ENCODE results near the gene PTBP2. TPM values are rescaled to one million over a fixed set of nuclear protein-coding genes. Genes with fewer than 3 reads are reported as not detected.
A peak's percentile ranks its signal among the peaks of the same experiment; 100 is the strongest.

PTBP2 gene
- total and polyA plus RNA-seq, 2 experiments from 2014 or later = 8.3 to 9.6 TPM

DNA sequence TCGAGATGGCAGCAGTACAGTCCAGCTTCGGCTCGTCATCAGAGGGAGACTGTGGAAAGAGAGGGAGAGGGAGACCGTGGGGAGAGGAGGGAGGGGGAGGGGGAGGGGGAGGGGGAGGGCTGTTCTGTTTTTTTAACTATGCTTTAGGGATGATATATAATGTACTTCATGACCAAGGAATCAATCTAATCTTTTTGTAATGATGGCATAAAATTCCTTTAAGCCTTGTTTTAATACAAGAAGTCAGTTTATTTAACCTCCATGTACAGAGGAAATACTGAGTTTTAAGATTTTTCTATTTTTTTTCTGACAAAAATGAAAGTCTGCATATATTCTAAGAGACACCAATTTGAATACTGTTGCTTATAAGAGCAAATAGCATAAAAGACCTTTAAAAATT, 41.9 kb downstream of the PTBP2 start:
- 81 to 97% methylated on average over 3 to 4 of the region's 4 CpGs for WGBS, 2 experiments (ENCODE audit: low coverage in 1 of 2, low lambda C conversion rate in 2 of 2, missing lambda C conversion rate in 2 of 2)
- no peak for DNase-seq
- no peak overlapping the region for H3K4me2 ChIP-seq (ENCODE audit: unreplicated experiment)
- no peak overlapping the region for H3K27ac ChIP-seq
- no peaks in the 10 kb centered on the region for H3K9me2 ChIP-seq (ENCODE audit: insufficient read depth)
- no peak overlapping the region for H3K9ac ChIP-seq
- in situ Hi-C loops (cut with MboI) = no loop called here
- H3K9me3 ChIP-seq (ENCODE audit: low read depth) = no peaks in the 10 kb centered on the region
- H3K4me1 ChIP-seq (ENCODE audit: insufficient read depth) = peaks cover 12% of the 10 kb centered on the region
- H3F3A ChIP-seq (ENCODE audit: insufficient read depth) = no peaks in the 10 kb centered on the region
- no peak overlapping the region for H3K4me3 ChIP-seq
- H3K79me2 ChIP-seq (ENCODE audit: insufficient read depth) = peaks cover 81% of the 10 kb centered on the region
- no peaks in the 10 kb centered on the region for H3K27me3 ChIP-seq (replicated peaks; ENCODE audit: insufficient read depth)
- H3K36me3 ChIP-seq (ENCODE audit: low read depth) = peaks cover 7% of the 10 kb centered on the region; the same call in 1 of the 2 replicates
- TF ChIP-seq EZH2 (IDR thresholded peaks at IDR 0.05; ENCODE audit: insufficient read depth, poor library complexity, severe bottlenecking) = no peak
- no peaks in the 10 kb centered on the region for H4K20me1 ChIP-seq (ENCODE audit: insufficient read depth)
- H2AFZ ChIP-seq = no peak overlapping the region

DNA sequence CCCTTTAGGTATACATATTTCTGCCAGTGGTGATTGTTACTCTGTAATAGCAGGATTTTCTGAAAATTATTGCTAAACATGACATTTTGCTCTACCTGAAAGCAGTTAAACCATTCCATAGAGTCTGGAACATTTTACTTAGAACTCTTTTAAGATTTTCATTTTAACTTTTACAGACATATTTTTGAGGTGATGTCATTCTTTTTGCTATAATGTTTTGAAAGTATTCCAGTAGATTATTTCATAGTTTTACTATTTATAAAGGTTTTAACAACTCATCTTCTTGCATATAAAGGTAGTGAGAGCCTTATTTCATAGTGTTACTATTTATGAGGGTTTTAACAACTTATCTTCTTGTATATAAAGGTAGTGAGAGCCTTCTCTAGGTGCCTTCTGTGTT, 42.9 kb downstream of the PTBP2 start:
- no peak overlapping the region for H3K4me2 ChIP-seq (ENCODE audit: unreplicated experiment)
- no peak overlapping the region for H3K4me3 ChIP-seq
- peak; percentile 8 for DNase-seq
- H3K9ac ChIP-seq = no peak overlapping the region
- H4K20me1 ChIP-seq (ENCODE audit: insufficient read depth) = no peaks in the 10 kb centered on the region
- no peaks in the 10 kb centered on the region; the same call in 1 of the 2 replicates for H3K36me3 ChIP-seq (ENCODE audit: low read depth)
- no peaks in the 10 kb centered on the region for H3K27me3 ChIP-seq (replicated peaks; ENCODE audit: insufficient read depth)
- TF ChIP-seq EZH2phosphoT487 (IDR thresholded peaks at IDR 0.05; ENCODE audit: insufficient read depth, low read depth) (no peak), EZH2 (IDR thresholded peaks at IDR 0.05; ENCODE audit: insufficient read depth, poor library complexity, severe bottlenecking) (no peak)
- peaks cover 81% of the 10 kb centered on the region for H3K79me2 ChIP-seq (ENCODE audit: insufficient read depth)
- no peak overlapping the region for H2AFZ ChIP-seq
- H3K27ac ChIP-seq = no peak overlapping the region
- H3F3A ChIP-seq (ENCODE audit: insufficient read depth) = no peaks in the 10 kb centered on the region
- H3K4me1 ChIP-seq (ENCODE audit: insufficient read depth) = peaks cover 12% of the 10 kb centered on the region
- H3K9me3 ChIP-seq (ENCODE audit: low read depth) = no peaks in the 10 kb centered on the region
- in situ Hi-C loops (cut with MboI) = no loop called here
- H3K9me2 ChIP-seq (ENCODE audit: insufficient read depth) = no peaks in the 10 kb centered on the region

DNA sequence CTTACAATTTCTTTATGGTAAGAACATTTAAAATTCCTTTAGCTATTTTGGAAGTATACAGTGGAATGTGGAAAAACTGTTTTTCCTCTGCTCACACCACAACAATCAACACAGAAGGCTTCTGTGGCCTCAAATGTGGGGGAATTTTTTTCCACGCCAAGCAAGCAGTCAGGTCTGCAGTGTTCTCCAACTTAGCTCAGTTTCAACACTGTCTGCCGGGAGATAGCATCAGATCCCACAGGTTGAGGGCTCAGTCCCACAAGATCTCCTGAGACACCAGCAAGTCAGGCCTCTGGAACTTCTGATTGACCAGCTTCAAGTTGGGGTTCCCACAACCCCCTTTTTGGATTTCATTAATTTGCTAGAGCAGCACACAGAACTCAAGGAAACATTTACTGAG, 50.3 kb downstream of the PTBP2 start:
- no peak for DNase-seq
- peaks cover 40% of the 10 kb centered on the region for H3K36me3 ChIP-seq (ENCODE audit: low read depth)
- in situ Hi-C loops (cut with MboI) = no loop called here
- WGBS, 2 experiments (ENCODE audit: low coverage in 1 of 2, low lambda C conversion rate in 2 of 2, missing lambda C conversion rate in 2 of 2) = 75 to 78% methylated on average over 2 of the region's 2 CpGs
- no peak overlapping the region for H3K9ac ChIP-seq
- no peaks in the 10 kb centered on the region for H4K20me1 ChIP-seq (ENCODE audit: insufficient read depth)
- no peaks in the 10 kb centered on the region for H3K9me2 ChIP-seq (ENCODE audit: insufficient read depth)
- no peaks in the 10 kb centered on the region for H3K4me1 ChIP-seq (ENCODE audit: insufficient read depth)
- no peak overlapping the region for H2AFZ ChIP-seq
- H3K27ac ChIP-seq = no peak overlapping the region
- no peaks in the 10 kb centered on the region for H3K27me3 ChIP-seq (replicated peaks; ENCODE audit: insufficient read depth)
- peaks cover 60% of the 10 kb centered on the region for H3K79me2 ChIP-seq (ENCODE audit: insufficient read depth)
- no peak overlapping the region for H3K4me2 ChIP-seq (ENCODE audit: unreplicated experiment)
- H3K9me3 ChIP-seq (ENCODE audit: low read depth) = no peaks in the 10 kb centered on the region
- H3K4me3 ChIP-seq = no peak overlapping the region
- TF ChIP-seq EZH2 (IDR thresholded peaks at IDR 0.05; ENCODE audit: insufficient read depth, poor library complexity, severe bottlenecking) (no peak), EZH2phosphoT487 (IDR thresholded peaks at IDR 0.05; ENCODE audit: insufficient read depth, low read depth) (no peak)
- H3F3A ChIP-seq (ENCODE audit: insufficient read depth) = no peaks in the 10 kb centered on the region

DNA sequence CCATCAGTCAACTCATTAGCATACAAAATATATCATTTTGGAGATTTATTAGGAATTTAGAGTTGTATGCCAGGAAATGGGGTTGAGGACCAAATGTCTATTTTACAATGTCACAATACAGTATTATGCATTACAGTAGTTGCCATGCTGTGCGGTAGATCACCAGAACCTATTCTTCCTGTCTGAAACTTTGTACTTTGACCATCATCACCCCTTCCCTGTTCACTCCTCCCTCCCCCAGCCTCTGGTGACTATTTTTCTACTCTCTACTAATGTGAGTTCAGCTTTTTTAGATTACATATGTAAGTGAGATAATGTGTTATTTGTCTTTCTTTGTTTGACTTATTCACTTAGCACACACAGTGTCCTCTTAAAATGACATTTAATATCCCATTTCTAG, 50.8 kb downstream of the PTBP2 start:
- H3K4me2 ChIP-seq (ENCODE audit: unreplicated experiment) = no peak overlapping the region
- H2AFZ ChIP-seq = no peak overlapping the region
- H3F3A ChIP-seq (ENCODE audit: insufficient read depth) = no peaks in the 10 kb centered on the region
- TF ChIP-seq EZH2phosphoT487 (IDR thresholded peaks at IDR 0.05; ENCODE audit: insufficient read depth, low read depth) = no peak
- TF ChIP-seq EZH2 (IDR thresholded peaks at IDR 0.05; ENCODE audit: insufficient read depth, poor library complexity, severe bottlenecking) = no peak
- no peak overlapping the region for H3K4me3 ChIP-seq
- H3K9me2 ChIP-seq (ENCODE audit: insufficient read depth) = no peaks in the 10 kb centered on the region
- no peaks in the 10 kb centered on the region for H4K20me1 ChIP-seq (ENCODE audit: insufficient read depth)
- H3K27me3 ChIP-seq (replicated peaks; ENCODE audit: insufficient read depth) = no peaks in the 10 kb centered on the region
- H3K27ac ChIP-seq = no peak overlapping the region
- no peaks in the 10 kb centered on the region for H3K4me1 ChIP-seq (ENCODE audit: insufficient read depth)
- H3K36me3 ChIP-seq (ENCODE audit: low read depth) = peaks cover 40% of the 10 kb centered on the region
- peaks cover 55% of the 10 kb centered on the region for H3K79me2 ChIP-seq (ENCODE audit: insufficient read depth)
- H3K9ac ChIP-seq = no peak overlapping the region
- no peak for DNase-seq
- no peaks in the 10 kb centered on the region for H3K9me3 ChIP-seq (ENCODE audit: low read depth)
- in situ Hi-C loops (cut with MboI) = no loop called here
- 95 to 100% methylated on average over 1 of the region's 1 CpG for WGBS, 2 experiments (ENCODE audit: low coverage in 1 of 2, low lambda C conversion rate in 2 of 2, missing lambda C conversion rate in 2 of 2)

DNA sequence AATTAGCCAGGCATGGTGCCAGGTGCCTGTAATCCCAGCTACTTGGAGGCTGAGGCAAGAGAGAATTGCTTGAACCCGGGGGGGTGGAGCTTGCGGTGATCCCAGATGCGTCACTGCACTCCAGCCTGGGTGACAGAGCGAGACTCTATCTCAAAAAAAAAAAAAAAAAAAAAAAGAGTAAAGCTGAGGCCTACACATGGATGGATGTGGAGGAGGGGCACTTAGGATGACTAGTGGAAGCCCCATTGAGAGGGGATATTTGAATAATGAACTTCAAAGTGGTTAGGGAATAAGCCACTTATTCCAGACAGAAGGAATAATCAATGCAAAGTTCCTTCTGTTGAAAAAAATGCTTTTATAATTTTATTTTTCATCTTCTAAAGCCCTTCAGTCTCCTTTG, 51.4 kb downstream of the PTBP2 start:
- DNase-seq = no peak
- Histone ChIP-seq H3K27me3 (replicated peaks; ENCODE audit: insufficient read depth) (no peaks in the 10 kb centered on the region), H3K9me2 (ENCODE audit: insufficient read depth) (no peaks in the 10 kb centered on the region), H3F3A (ENCODE audit: insufficient read depth) (no peaks in the 10 kb centered on the region), H3K4me3 (no peak overlapping the region), H3K9me3 (ENCODE audit: low read depth) (no peaks in the 10 kb centered on the region), H3K4me1 (ENCODE audit: insufficient read depth) (no peaks in the 10 kb centered on the region), H3K79me2 (ENCODE audit: insufficient read depth) (peaks cover 49% of the 10 kb centered on the region), H3K9ac (no peak overlapping the region), H2AFZ (no peak overlapping the region), H4K20me1 (ENCODE audit: insufficient read depth) (no peaks in the 10 kb centered on the region), H3K27ac (no peak overlapping the region), H3K4me2 (ENCODE audit: unreplicated experiment) (no peak overlapping the region), H3K36me3 (ENCODE audit: low read depth) (peaks cover 40% of the 10 kb centered on the region)
- WGBS, 2 experiments (ENCODE audit: low coverage in 1 of 2, low lambda C conversion rate in 2 of 2, missing lambda C conversion rate in 2 of 2) = 96 to 98% methylated on average over 3 to 4 of the region's 4 CpGs
- TF ChIP-seq EZH2phosphoT487 (IDR thresholded peaks at IDR 0.05; ENCODE audit: insufficient read depth, low read depth) (no peak), EZH2 (IDR thresholded peaks at IDR 0.05; ENCODE audit: insufficient read depth, poor library complexity, severe bottlenecking) (no peak)
- in situ Hi-C loops (cut with MboI) = no loop called here

Measured in GM23248 (cell line).